ENCODE results near the gene KIRREL3. TPM values are rescaled to one million over a fixed set of nuclear protein-coding genes. Genes with fewer than 3 reads are reported as not detected.

The KIRREL3 gene
- total RNA-seq, 1 donor from 2014 or later: not detected

- H3K27me3 ChIP-seq (ENCODE audit: control insufficient read depth, insufficient read depth, low read length): no peaks in the 10 kb centered on the region
- TF ChIP-seq, protein P1, sequence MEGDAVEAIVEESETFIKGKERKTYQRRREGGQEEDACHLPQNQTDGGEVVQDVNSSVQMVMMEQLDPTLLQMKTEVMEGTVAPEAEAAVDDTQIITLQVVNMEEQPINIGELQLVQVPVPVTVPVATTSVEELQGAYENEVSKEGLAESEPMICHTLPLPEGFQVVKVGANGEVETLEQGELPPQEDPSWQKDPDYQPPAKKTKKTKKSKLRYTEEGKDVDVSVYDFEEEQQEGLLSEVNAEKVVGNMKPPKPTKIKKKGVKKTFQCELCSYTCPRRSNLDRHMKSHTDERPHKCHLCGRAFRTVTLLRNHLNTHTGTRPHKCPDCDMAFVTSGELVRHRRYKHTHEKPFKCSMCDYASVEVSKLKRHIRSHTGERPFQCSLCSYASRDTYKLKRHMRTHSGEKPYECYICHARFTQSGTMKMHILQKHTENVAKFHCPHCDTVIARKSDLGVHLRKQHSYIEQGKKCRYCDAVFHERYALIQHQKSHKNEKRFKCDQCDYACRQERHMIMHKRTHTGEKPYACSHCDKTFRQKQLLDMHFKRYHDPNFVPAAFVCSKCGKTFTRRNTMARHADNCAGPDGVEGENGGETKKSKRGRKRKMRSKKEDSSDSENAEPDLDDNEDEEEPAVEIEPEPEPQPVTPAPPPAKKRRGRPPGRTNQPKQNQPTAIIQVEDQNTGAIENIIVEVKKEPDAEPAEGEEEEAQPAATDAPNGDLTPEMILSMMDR (IDR thresholded peaks at IDR 0.05; ENCODE audit: insufficient read depth, low read length, severe bottlenecking): no peak
- FAIRE-seq: no peak
- no peak for DNase-seq (ENCODE audit: low read depth)
- H3K36me3 ChIP-seq (ENCODE audit: control insufficient read depth, insufficient read depth, low read length): no peaks in the 10 kb centered on the region
- H3K4me3 ChIP-seq (ENCODE audit: low read depth, low read length): no peak overlapping the region
These were observed 514.5 kb downstream of the KIRREL3 start for GRCh38 chr11:126485986-126486635.

DNA sequence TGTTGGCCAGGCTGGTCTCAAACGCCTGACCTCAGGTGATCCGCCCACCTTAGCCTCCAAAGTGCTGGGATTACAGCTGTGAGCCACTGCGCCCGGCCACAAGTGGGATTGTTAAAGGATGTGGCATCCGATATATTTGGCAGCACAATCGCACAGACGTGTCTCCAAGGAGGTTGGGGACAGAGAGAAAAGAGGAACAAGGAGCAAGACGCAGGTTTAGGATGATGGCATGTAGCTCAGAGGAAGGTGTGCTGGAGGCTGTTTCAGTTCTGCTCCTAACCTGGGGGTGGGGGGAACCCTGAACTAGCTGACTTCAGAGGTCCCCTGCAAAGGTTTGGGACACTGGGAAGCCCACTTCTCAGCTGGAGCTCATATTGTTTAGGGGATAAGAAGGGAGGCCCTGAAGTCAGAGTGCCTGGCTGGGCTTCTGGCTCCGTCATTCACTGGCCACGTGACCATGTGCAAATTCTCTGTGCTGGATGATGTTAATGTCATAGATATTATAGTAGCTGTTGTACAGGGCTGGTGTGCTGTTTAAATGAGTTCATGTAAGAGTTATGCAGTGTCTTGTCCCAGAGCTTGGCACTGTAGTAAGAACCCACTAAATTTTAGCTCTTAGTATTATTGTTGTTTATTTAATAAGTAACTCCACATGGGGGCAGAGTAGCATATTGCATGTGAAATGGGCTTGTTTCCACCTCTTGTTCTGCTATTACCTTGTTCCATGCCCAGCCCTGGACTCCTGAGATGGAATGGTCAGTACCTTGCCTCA is 515.4 kb downstream of the KIRREL3 start:
- Histone ChIP-seq H3K4me3 (ENCODE audit: low read depth, low read length) (no peak overlapping the region), H3K27me3 (ENCODE audit: control insufficient read depth, insufficient read depth, low read length) (no peaks in the 10 kb centered on the region), H3K36me3 (ENCODE audit: control insufficient read depth, insufficient read depth, low read length) (no peaks in the 10 kb centered on the region)
- peak; percentile 3 for DNase-seq (ENCODE audit: low read depth)
- TF ChIP-seq, protein P1 (IDR thresholded peaks at IDR 0.05; ENCODE audit: insufficient read depth, low read length, severe bottlenecking): no peak
- FAIRE-seq: no peak

DNA sequence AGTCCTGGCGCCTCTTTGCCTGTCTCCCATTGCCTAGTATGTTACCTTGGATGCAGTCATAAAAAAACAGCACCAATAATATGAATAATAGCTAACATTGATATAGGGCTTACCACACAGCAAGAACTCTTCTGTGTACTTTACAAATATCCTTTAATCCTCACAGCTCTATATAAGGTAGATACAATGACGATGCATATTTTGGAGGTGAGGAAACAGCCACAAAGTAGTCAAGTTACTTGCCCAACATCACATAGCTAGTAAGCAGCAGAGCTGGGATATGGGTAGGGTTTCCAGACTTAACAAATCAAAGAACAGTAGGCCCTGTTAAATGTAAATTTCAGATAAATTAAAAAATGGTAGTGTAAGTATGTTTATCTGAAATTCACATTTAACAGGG is 516.3 kb downstream of the KIRREL3 start:
- Histone ChIP-seq H3K4me3 (ENCODE audit: low read depth, low read length) (no peak overlapping the region), H3K27me3 (ENCODE audit: control insufficient read depth, insufficient read depth, low read length) (no peaks in the 10 kb centered on the region), H3K36me3 (ENCODE audit: control insufficient read depth, insufficient read depth, low read length) (no peaks in the 10 kb centered on the region)
- DNase-seq (ENCODE audit: low read depth) (peak; percentile 79), FAIRE-seq (no peak)
- TF ChIP-seq, protein P1 (IDR thresholded peaks at IDR 0.05; ENCODE audit: insufficient read depth, low read length, severe bottlenecking): no peak

DNA sequence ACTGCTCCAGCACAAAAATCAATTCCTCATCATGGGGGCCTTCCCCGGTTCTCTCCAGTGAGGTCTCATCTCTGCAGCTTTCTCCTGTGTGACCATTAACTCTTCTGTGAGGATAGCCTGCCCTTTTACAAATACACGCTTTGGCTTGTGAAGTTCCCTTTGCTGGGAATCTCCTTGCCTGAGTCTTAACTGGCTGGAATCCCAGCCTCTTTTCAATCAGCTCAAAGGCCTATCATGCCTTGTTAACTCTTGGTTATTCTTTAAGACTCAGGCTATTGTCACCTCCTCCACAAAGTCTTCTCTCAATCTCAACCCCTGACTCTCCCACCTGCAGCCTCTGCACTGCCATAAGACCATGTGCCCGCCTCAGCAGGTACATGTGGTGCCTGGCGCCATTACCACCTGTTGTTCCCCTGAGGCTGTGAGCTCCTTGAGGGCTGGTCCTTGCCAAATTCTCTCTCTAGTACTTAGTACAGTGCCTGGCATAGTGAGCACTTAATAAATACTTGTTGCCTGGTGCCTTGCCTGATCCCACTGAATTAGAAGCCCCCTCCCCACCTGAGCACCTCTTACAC is 516.9 kb downstream of the KIRREL3 start:
- DNase-seq (ENCODE audit: low read depth) (no peak), FAIRE-seq (no peak)
- Histone ChIP-seq H3K4me3 (ENCODE audit: low read depth, low read length) (no peak overlapping the region), H3K36me3 (ENCODE audit: control insufficient read depth, insufficient read depth, low read length) (no peaks in the 10 kb centered on the region), H3K27me3 (ENCODE audit: control insufficient read depth, insufficient read depth, low read length) (no peaks in the 10 kb centered on the region)
- TF ChIP-seq, protein P1 (IDR thresholded peaks at IDR 0.05; ENCODE audit: insufficient read depth, low read length, severe bottlenecking): no peak

- Histone ChIP-seq H3K36me3 (ENCODE audit: control insufficient read depth, insufficient read depth, low read length) (no peaks in the 10 kb centered on the region), H3K4me3 (ENCODE audit: low read depth, low read length) (no peak overlapping the region), H3K27me3 (ENCODE audit: control insufficient read depth, insufficient read depth, low read length) (no peaks in the 10 kb centered on the region)
- DNase-seq (ENCODE audit: low read depth) (peak; percentile 5), FAIRE-seq (no peak)
- TF ChIP-seq, protein P1 (IDR thresholded peaks at IDR 0.05; ENCODE audit: insufficient read depth, low read length, severe bottlenecking): no peak
These were observed 517.9 kb downstream of the KIRREL3 start for GRCh38 chr11:126482586-126483108.

All from bronchial epithelial cell (primary cell).